Retinal pigment epithelial cell (primary cell): ENCODE results near the gene FAM163B.

Source experiments
- DNase-seq: peaks from one replicate; pipeline ENCODE4 v3.0.0-alpha.2; 2010; ENCODE audit warnings: low read depth
- H3K4me3 ChIP-seq: 2 replicates; pipeline ENCODE4 v1.5.1; 2011; ENCODE audit warnings: mild to moderate bottlenecking, low read length, control low read depth, moderate library complexity
- TF ChIP-seq, protein P1 (sequence below): conservative IDR thresholded peaks from 2 replicates; pipeline ENCODE4 v1.5.1; 2011; ENCODE audit warnings: low read depth, low read length, control low read depth, inconsistent platforms

Gene FAM163B

DNA sequence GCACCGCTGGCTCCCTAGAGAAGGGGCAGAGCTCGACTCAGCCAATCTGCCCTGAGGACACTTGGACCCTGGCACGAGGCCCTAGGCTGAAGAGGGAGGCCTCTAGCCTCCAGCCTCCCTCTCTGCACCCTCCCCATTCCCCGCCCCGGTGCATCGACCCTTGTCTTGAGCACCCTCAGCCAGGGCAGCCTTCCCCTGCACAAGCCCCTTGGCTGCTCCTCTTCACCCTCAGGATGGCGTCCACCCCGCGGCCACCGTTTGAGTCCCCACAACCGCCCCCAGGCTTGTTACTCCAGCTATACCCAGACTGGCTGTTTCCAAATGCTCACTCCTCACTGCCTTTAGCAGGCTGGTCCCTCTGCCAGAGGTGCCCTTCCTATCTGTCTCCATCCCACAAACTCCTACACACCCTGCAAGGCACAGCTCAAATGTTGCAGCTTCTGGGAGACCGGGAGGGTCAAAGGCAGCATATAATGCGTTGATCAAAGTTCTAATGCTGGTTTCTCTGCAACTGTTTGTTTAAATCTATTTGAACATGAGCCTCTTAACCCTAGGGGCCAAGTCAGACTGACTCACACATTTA, 6.5 kb upstream of the FAM163B start:
- DNase-seq: no peak
- TF ChIP-seq, protein P1, sequence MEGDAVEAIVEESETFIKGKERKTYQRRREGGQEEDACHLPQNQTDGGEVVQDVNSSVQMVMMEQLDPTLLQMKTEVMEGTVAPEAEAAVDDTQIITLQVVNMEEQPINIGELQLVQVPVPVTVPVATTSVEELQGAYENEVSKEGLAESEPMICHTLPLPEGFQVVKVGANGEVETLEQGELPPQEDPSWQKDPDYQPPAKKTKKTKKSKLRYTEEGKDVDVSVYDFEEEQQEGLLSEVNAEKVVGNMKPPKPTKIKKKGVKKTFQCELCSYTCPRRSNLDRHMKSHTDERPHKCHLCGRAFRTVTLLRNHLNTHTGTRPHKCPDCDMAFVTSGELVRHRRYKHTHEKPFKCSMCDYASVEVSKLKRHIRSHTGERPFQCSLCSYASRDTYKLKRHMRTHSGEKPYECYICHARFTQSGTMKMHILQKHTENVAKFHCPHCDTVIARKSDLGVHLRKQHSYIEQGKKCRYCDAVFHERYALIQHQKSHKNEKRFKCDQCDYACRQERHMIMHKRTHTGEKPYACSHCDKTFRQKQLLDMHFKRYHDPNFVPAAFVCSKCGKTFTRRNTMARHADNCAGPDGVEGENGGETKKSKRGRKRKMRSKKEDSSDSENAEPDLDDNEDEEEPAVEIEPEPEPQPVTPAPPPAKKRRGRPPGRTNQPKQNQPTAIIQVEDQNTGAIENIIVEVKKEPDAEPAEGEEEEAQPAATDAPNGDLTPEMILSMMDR: no peak
- no peak overlapping the region for H3K4me3 ChIP-seq

DNA sequence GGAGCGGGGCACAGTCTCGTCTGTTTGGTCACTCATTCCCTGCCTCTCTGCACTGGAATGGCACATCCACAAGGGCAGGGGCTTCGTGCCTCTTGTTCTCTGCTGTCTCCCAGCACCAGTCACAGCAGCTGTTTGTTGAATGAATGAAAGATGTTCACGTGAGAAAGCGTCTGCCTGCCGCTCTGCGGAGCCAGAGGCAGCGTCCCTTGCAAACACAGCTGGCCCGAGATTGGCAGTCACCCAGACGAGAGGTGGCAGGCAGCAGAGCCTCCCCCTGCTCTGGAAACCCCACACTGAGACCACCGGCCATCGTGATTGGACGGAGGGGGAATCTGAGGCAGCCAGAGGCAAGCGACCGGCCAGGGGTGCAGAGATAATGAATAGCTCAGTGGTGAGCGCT, 6.0 kb upstream of the FAM163B start:
- TF ChIP-seq, protein P1: no peak
- no peak for DNase-seq
- H3K4me3 ChIP-seq: no peak overlapping the region

DNA sequence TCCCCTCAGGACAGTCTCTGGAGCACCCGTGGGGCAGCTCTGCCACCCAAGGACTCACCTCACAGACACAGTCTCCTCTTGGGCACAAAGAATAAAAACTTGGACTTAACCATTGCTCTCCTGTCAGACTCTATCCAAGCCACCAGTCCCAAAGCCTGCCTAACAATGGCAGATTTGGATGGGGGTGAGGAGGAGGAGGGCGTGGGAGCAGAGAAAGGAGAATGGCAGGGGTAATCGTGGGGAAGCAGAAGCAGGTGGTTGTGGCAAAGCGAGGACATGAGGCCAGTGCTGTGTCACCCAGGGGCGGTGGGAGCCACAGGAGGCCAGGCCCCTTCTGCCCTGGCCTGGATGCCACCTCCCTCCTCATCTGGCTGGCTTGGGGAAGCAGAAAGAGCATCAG, 5.5 kb upstream of the FAM163B start:
- H3K4me3 ChIP-seq: no peak overlapping the region
- no peak for DNase-seq
- TF ChIP-seq, protein P1: no peak

DNA sequence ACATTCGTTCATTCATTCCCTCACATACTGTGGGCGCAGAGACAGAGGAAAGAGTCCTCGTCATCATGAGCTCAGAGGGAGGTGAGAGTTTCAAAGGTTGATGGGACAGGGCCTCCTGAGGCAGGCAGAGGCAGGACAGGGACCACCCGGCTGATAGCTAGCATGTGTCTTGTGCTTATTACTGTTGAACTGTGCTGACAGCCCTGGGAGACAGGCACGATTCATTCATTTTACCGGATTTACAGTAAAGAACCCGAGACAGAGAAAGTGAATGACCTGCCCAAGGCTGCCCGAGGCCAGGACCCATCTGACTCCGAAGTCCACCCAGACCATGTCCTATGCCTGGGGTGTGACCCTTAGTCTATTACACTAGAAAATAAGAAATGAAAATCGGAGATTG, 4.9 kb upstream of the FAM163B start:
- no peak overlapping the region for H3K4me3 ChIP-seq
- DNase-seq: no peak
- TF ChIP-seq, protein P1: no peak

DNA sequence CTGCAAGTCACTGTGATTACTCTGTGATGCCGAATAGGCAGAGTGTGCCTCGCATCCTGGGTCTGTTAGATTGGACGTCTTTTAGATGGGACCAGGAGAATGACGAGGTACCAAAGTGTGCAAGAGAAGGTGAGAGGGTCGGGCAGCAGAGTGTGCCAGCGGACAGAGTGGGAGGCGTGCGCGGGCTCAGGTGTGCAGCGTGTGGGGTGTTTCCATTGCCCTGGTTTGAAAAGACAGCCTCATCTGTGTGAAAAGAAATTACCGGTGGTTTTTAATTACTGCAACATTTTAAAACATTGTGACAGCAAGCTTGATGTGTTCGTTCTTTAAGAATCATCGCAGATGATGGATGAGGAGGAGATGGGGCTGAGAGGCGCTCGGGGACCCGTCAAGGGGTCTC, 4.2 kb upstream of the FAM163B start:
- no peak overlapping the region for H3K4me3 ChIP-seq
- TF ChIP-seq, protein P1: no peak
- DNase-seq: no peak

DNA sequence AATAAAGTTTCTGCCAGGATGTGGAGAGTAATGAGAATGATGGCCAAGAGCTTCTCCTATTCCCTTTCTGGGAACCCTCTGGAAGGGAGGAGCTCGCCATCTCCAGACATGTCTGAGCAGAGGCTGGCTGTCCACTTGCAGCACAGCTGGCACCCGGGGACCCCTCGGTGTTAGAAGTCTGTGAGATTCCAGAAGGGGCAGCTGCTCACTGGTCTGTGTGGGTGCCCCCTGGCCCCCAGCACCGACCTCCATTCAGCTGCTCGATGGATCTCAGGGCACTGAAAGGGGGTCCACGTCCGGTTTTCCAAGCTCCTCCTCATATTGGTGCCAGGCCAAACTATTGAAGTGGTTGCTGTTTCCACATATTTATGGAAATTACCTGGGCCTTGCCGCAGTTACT, 3.6 kb upstream of the FAM163B start:
- H3K4me3 ChIP-seq: no peak overlapping the region
- TF ChIP-seq, protein P1: no peak
- DNase-seq: no peak

DNA sequence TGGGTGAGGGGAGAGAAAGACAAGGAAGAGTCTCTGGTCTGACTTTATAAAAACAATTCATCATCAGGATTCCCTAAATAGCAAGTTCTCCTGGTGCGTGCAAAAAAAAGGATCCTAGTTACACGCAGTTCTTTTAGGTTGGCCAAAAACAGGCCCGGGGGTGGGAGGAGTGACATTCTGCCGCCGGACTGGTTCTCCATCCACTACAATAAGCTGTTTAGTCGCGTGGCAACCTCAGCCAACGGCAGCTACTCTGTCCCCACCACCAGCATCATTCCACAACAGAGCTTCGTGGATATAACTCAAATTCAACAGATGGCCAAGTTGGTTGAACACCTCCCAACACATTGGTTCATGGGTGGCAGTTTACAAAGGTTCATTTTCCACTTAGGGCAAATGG, 2.9 kb upstream of the FAM163B start:
- TF ChIP-seq, protein P1: no peak
- H3K4me3 ChIP-seq: no peak overlapping the region
- DNase-seq: no peak
